Glomerular visceral epithelial cell (primary cell): ENCODE results near the gene PGM5.

Experiments used
- DNase-seq: peaks from one replicate; pipeline ENCODE4 v3.0.0-alpha.2; 2016; ENCODE audit errors: extremely low spot score

Gene PGM5

GRCh38 chr9:68437785-68438184 is 81.4 kb downstream of the PGM5 start:
- DNase-seq, result no peak

GRCh38 chr9:68443624-68444023 is 87.2 kb downstream of the PGM5 start:
- no peak for DNase-seq

GRCh38 chr9:68446836-68447235 is 90.4 kb downstream of the PGM5 start:
- DNase-seq, result no peak

- DNase-seq, result no peak
Measured at GRCh38 chr9:68447611-68448010, 91.2 kb downstream of the PGM5 start.

- no peak for DNase-seq
Measured at GRCh38 chr9:68454579-68455334, 98.3 kb downstream of the PGM5 start.

GRCh38 chr9:68455451-68455850 is 99.0 kb downstream of the PGM5 start:
- no peak for DNase-seq

- DNase-seq, result no peak
Measured at GRCh38 chr9:68457803-68458202, 101.4 kb downstream of the PGM5 start.

GRCh38 chr9:68458918-68459317 is 102.5 kb downstream of the PGM5 start:
- no peak for DNase-seq

- no peak for DNase-seq
Measured at GRCh38 chr9:68462105-68462775, 105.8 kb downstream of the PGM5 start.

GRCh38 chr9:68470067-68470466 is 113.7 kb downstream of the PGM5 start:
- DNase-seq, result no peak

- no peak for DNase-seq
Measured at GRCh38 chr9:68470634-68471033, 114.2 kb downstream of the PGM5 start.

GRCh38 chr9:68472119-68472518 is 115.7 kb downstream of the PGM5 start:
- DNase-seq, result no peak

GRCh38 chr9:68473790-68474189 is 117.4 kb downstream of the PGM5 start:
- no peak for DNase-seq

GRCh38 chr9:68476422-68476821 is 120.0 kb downstream of the PGM5 start:
- no peak for DNase-seq

- no peak for DNase-seq
Measured at GRCh38 chr9:68476847-68477246, 120.4 kb downstream of the PGM5 start.

- no peak for DNase-seq
Measured at GRCh38 chr9:68480807-68481206, 124.4 kb downstream of the PGM5 start.

GRCh38 chr9:68482548-68482947 is 126.1 kb downstream of the PGM5 start:
- no peak for DNase-seq

- DNase-seq, result no peak
Measured at GRCh38 chr9:68488126-68488525, 131.7 kb downstream of the PGM5 start.

- no peak for DNase-seq
Measured at GRCh38 chr9:68489646-68490045, 133.2 kb downstream of the PGM5 start.

GRCh38 chr9:68492806-68493205 is 136.4 kb downstream of the PGM5 start:
- no peak for DNase-seq

- no peak for DNase-seq
Measured at GRCh38 chr9:68493541-68493940, 137.1 kb downstream of the PGM5 start.

- no peak for DNase-seq
Measured at GRCh38 chr9:68493958-68494577, 137.7 kb downstream of the PGM5 start.

- no peak for DNase-seq
Measured at GRCh38 chr9:68495247-68495646, 138.8 kb downstream of the PGM5 start.
